Activated T-helper 1 cell treated with anti-CD3 and anti-CD28 coated beads, Interleukin-12 subunit alpha, Interleukin-12 subunit beta, Interleukin-2, Interleukin-4 antibody, amounts not matched to agents 30 ng/mL and 10 ng/mL and 1 ng/mL, durations not matched to agents 14 hours and 24 hours and 36 hours (primary cell): ENCODE data around the gene PADI4. TPM values are rescaled to one million over a fixed set of nuclear protein-coding genes. Genes with fewer than 3 reads are reported as not detected.

Source experiments
- DNase-seq: peaks from one replicate; pipeline ENCODE4 v3.0.0; 2021; ENCODE audit warnings: low spot score
- H3K27ac Mint-ChIP-seq: one replicate; pipeline ENCODE4 v1.8.0; 2021; ENCODE audit warnings: mild to moderate bottlenecking, mixed read lengths
- H3K27me3 Mint-ChIP-seq: one replicate; pipeline ENCODE4 v1.8.0; 2022; ENCODE audit warnings: mild to moderate bottlenecking, moderate library complexity, mixed read lengths; ENCODE audit not compliant: insufficient read depth
- H3K36me3 Mint-ChIP-seq: one replicate; pipeline ENCODE4 v1.8.0; 2021; ENCODE audit warnings: low read depth, mixed read lengths
- H3K4me1 Mint-ChIP-seq: one replicate; pipeline ENCODE4 v1.8.0; 2021; ENCODE audit warnings: low read depth, mixed read lengths
- H3K4me3 Mint-ChIP-seq: one replicate; pipeline ENCODE4 v1.8.0; 2021; ENCODE audit warnings: mild to moderate bottlenecking, moderate library complexity, mixed read lengths
- H3K9me3 Mint-ChIP-seq: one replicate; pipeline ENCODE4 v1.8.0; 2021; ENCODE audit warnings: mixed read lengths
- intact Hi-C: fragments of 100-400 bp; cut with micrococcal nuclease; formaldehyde crosslinking; loops from one replicate; pipeline ENCODE4 v1.15.1; 2024
- total RNA-seq: library from RNA; stranded (reverse); gene quantifications from 2 replicates; pipeline ENCODE4 v1.2.3, GENCODE V29; 2022

The PADI4 gene
- total RNA-seq, 1 donor from 2014 or later = not detected

DNA sequence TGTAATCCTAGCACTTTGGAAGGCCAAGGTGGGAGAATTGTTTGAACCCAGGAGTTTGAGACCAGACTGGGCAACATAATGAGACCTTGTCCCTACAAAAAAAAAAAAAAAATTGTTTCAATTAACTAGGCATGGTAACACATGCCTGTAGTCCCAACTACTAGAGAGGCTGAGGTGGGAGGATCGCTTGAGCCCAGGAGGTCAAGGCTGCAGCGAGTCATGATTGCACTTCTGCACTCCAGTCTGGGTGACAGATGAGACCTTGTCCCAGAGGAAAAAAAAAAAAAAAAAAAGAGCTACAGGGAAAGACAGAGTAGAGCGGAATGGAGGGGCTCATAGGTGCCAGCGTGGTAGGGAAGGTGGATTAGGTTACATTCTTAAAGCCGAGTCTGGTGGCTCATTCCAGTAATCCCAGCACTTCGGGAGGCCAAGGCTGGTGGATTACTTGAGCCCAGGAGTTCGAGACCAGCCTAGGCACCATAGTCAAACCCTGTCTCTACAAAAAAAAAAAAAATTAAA lies 43.0 kb downstream of the PADI4 start:
- intact Hi-C loops = no loop called here
- H3K27ac Mint-ChIP-seq = no peak overlapping the region
- no peaks in the 10 kb centered on the region for H3K9me3 Mint-ChIP-seq
- H3K4me3 Mint-ChIP-seq = no peak overlapping the region
- no peaks in the 10 kb centered on the region for H3K36me3 Mint-ChIP-seq
- H3K4me1 Mint-ChIP-seq = peaks cover 7% of the 10 kb centered on the region
- H3K27me3 Mint-ChIP-seq = peaks cover 3% of the 10 kb centered on the region
- no peak for DNase-seq

DNA sequence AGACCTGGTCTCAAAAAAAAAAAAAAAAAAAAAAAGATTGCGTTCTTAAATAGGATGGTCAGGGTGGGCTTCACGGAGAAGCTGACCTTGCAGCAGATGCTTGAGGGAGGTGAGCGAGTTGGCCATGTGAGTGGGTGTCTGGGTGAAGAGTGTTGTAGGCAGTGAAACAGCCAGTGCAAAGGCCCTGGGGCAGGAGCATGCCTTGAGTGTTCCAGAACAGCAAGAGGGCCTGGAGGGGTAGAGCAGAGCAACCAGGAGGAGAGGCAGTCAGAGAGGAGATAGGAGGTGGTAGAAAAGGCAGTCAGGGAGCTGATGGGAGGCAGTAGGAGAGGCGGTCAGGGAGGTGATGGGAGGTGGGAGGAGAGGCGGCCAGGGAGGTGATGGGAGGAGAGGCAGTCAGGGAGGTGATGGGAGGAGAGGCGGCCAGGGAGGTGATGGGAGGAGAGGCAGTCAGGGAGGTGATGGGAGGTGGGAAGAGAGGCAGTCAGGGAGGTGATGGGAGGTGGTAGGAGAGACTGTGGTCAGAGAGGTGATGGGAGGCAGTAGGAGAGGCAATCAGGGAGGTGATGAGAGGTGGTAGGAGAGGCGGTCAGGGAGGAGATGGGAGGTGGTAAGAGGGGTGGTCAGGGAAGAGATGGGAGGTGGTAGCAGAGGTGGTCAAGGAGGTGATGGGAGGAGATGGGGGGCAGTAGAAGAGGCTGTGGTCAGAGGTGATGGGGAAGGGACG lies 43.8 kb downstream of the PADI4 start:
- Mint-ChIP-seq H3K4me3 (no peak overlapping the region), H3K9me3 (no peaks in the 10 kb centered on the region), H3K27ac (no peak overlapping the region), H3K27me3 (peaks cover 3% of the 10 kb centered on the region), H3K36me3 (no peaks in the 10 kb centered on the region), H3K4me1 (peaks cover 7% of the 10 kb centered on the region)
- no peak for DNase-seq
- intact Hi-C loops = no loop called here

DNA sequence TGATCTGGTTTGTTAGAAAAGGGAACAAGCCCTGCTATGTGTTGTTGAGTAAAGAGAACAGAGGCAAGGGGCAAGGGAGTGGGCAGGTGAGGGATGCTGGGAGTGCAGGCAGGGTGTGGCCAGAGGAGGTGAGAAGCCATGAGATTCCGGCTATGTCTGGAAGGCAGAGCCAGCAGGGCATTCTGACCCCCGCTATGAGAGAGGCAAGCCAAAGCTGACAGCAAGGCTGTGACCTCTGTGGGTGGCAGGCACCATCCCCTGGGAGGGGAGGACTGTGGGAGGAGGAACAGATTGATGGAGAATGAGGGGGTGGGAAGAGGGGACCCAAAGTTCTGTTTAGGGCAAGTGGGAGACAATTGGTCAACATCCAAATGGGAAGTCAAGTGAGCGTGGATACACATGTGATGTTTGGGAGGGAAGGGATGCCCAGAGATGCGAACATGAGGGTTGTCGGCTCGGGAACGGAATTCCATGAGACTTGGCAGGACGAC lies 44.5 kb downstream of the PADI4 start:
- peaks cover 3% of the 10 kb centered on the region for H3K27me3 Mint-ChIP-seq
- no peaks in the 10 kb centered on the region for H3K36me3 Mint-ChIP-seq
- H3K9me3 Mint-ChIP-seq = no peaks in the 10 kb centered on the region
- peaks cover 7% of the 10 kb centered on the region for H3K4me1 Mint-ChIP-seq
- no peak overlapping the region for H3K4me3 Mint-ChIP-seq
- no peak overlapping the region for H3K27ac Mint-ChIP-seq
- intact Hi-C loops = no loop called here
- DNase-seq = no peak

DNA sequence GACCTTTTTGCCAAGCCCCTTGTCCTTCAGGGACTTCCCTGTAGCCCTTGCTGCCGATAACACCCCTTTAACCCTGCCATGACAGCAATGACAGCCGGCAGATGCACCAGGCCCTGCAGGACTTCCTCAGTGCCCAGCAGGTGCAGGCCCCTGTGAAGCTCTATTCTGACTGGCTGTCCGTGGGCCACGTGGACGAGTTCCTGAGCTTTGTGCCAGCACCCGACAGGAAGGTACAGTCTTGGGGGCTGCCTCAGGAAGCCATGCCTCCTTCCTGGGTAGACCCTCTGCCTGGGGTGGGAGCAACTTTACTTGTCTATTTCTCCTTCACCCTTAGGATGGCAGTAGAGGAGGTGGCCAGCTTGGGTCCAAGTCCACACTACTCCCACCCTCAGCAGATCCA lies 47.9 kb downstream of the PADI4 start:
- Mint-ChIP-seq H3K9me3 (no peaks in the 10 kb centered on the region), H3K27ac (no peak overlapping the region), H3K4me3 (no peak overlapping the region), H3K27me3 (peaks cover 3% of the 10 kb centered on the region), H3K36me3 (no peaks in the 10 kb centered on the region), H3K4me1 (no peaks in the 10 kb centered on the region)
- DNase-seq = no peak
- intact Hi-C loops = no loop called here

DNA sequence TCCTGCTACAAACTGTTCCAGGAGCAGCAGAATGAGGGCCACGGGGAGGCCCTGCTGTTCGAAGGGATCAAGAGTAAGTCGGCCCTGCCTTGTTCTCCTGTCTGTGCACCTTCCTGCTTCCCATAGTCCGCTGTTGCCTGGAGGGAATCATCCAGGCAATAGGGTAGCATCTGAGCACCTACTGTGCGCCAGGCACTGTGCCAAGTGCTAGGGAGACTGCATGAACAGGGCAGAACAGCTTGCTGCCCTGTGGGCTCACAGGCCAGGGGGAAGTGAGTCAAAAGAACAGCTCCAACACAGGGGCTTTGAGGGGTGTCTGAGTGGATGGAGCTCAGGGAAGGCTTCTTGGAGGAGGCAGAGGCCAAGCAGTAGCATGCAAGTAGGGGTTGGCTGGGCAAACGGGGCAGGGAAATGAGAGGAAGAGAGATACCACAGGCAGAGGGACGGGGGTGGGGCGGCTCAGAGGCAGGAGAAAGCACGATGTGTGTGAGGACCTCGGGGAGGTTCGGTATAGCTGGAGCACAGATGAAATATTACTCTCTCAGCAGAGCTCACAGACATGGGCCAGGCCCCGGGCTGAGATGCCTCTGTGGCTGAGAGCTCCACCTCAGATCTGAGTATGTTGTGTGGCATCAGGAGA lies 48.5 kb downstream of the PADI4 start:
- Mint-ChIP-seq H3K36me3 (no peaks in the 10 kb centered on the region), H3K4me1 (no peaks in the 10 kb centered on the region), H3K9me3 (no peaks in the 10 kb centered on the region), H3K4me3 (peak overlapping the region; percentile 13), H3K27me3 (peaks cover 3% of the 10 kb centered on the region), H3K27ac (no peak overlapping the region)
- intact Hi-C loops = no loop called here
- no peak for DNase-seq

DNA sequence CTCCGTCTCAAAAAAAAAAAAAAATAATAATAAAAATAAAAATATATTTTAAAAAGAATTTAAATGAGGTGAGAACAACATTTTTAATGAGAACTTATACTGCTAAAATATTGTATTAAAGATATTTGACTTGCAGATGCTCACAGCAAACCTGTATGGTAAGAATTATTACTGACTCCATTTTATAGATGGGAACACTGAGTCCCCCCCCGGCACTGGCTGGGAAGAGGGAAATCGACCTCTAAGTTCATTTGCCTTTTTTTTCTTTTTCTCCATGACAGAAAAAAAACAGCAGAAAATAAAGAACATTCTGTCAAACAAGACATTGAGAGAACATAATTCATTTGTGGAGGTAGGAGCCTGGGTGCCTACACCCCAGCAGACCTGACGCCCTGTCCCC lies 50.6 kb downstream of the PADI4 start:
- DNase-seq = no peak
- H3K27ac Mint-ChIP-seq = no peak overlapping the region
- H3K27me3 Mint-ChIP-seq = peaks cover 3% of the 10 kb centered on the region
- no peak overlapping the region for H3K4me3 Mint-ChIP-seq
- no peaks in the 10 kb centered on the region for H3K4me1 Mint-ChIP-seq
- no peaks in the 10 kb centered on the region for H3K9me3 Mint-ChIP-seq
- intact Hi-C loops = no loop called here
- no peaks in the 10 kb centered on the region for H3K36me3 Mint-ChIP-seq

DNA sequence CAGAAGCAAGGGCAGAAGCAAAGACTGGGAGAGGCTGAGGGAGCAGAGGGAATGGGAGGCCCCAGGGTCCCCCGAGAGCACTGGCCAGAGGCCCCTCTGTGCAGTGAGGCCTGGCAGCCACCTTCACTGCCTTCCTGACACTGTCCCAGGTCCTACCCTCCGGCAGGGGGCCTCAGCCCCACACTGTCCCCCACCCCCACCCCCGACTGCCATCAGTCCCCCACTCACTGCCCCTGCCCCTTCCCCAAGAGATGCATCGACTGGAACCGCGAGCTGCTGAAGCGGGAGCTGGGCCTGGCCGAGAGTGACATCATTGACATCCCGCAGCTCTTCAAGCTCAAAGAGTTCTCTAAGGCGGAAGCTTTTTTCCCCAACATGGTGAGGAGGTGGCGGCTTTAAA lies 51.0 kb downstream of the PADI4 start:
- H3K36me3 Mint-ChIP-seq = no peaks in the 10 kb centered on the region
- H3K9me3 Mint-ChIP-seq = no peaks in the 10 kb centered on the region

DNA sequence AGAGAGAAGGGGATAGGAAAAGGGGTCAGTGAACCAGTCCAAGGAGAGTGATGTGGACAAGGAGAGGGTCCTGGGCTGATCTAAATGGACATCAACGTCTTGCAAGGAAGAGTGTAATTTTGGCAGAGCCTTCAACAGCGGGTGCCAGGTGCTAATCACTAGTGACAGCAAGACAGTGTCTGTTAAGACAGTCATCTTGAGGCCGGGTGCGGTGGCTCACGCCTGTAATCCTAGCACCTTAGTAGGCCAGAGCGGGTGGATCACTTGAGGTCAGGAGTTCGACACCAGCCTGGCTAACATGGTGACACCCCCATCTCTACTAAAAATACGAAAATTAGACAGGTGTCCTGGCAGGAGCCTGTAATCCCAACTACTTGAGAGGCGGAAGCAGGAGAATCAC lies 51.8 kb downstream of the PADI4 start:
- no peak overlapping the region for H3K4me3 Mint-ChIP-seq
- no peak overlapping the region for H3K27ac Mint-ChIP-seq
- no peaks in the 10 kb centered on the region for H3K9me3 Mint-ChIP-seq
- intact Hi-C loops = no loop called here
- DNase-seq = no peak
- no peaks in the 10 kb centered on the region for H3K36me3 Mint-ChIP-seq
- no peaks in the 10 kb centered on the region for H3K27me3 Mint-ChIP-seq
- H3K4me1 Mint-ChIP-seq = no peaks in the 10 kb centered on the region

More for the DNA sequence above, 51.0 kb downstream of the PADI4 start:
- H3K27ac Mint-ChIP-seq = no peak overlapping the region
- peaks cover 3% of the 10 kb centered on the region for H3K27me3 Mint-ChIP-seq
- H3K4me1 Mint-ChIP-seq = no peaks in the 10 kb centered on the region
- no peak for DNase-seq
- intact Hi-C loops = no loop called here
- no peak overlapping the region for H3K4me3 Mint-ChIP-seq

DNA sequence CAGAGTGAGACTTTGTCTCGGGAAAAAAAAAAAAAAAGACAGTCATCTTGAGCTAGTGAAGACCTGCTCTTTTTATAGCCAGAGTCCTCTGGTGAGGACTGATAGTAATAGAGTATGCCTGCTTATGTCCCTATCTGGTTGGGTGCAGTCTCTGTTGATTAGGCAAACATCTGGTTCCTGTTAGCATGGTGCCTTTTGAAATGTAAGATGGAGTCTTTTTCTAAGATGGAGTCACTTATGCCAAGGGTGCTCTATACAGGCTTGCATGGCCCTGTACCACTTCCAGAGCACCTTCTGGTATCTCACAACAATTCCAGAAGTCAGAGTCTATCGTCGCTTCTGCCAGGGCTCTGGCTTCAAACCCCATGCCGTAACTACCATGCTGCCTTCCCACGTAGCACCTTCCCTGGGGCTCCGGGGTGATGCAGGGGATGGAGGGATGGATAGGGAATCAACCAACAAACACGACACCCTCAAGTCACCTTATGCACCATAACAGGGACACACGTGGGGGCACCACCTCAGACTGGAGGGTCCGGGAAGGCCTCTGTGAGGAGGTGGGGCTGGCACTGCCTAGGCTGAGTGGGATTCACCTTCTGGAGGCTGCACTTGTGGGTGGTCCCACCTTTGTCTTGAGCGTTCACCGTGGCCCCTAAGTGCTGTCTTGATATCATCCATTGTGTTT lies 52.4 kb downstream of the PADI4 start:
- no peaks in the 10 kb centered on the region for H3K4me1 Mint-ChIP-seq
- no peak overlapping the region for H3K27ac Mint-ChIP-seq
- H3K4me3 Mint-ChIP-seq = no peak overlapping the region
- H3K36me3 Mint-ChIP-seq = no peaks in the 10 kb centered on the region
- no peaks in the 10 kb centered on the region for H3K27me3 Mint-ChIP-seq
- H3K9me3 Mint-ChIP-seq = no peaks in the 10 kb centered on the region
- DNase-seq = no peak
- intact Hi-C loops = no loop called here

DNA sequence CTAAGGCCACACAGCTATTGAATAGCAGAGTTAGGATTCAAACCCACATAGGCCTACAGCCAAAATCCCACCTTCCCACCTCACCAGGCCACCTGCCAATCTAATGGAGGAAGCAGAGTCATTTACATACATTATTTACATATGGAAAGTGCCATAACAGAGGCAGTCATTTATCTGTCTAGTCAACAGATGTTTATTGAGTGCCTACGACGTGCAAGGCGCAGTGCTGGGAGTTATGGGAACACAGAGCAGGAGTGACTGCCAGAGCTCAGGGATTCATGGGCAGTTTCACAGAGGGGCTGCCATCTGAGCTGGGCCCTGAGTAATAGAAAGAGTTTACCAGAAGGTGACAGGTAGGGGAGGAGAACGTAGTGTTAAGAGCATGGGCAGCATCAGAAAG lies 53.7 kb downstream of the PADI4 start:
- H3K36me3 Mint-ChIP-seq = no peaks in the 10 kb centered on the region
- intact Hi-C loops = no loop called here
- H3K27ac Mint-ChIP-seq = no peak overlapping the region
- no peak overlapping the region for H3K4me3 Mint-ChIP-seq
- DNase-seq = no peak
- no peaks in the 10 kb centered on the region for H3K4me1 Mint-ChIP-seq
- H3K27me3 Mint-ChIP-seq = no peaks in the 10 kb centered on the region
- H3K9me3 Mint-ChIP-seq = no peaks in the 10 kb centered on the region

DNA sequence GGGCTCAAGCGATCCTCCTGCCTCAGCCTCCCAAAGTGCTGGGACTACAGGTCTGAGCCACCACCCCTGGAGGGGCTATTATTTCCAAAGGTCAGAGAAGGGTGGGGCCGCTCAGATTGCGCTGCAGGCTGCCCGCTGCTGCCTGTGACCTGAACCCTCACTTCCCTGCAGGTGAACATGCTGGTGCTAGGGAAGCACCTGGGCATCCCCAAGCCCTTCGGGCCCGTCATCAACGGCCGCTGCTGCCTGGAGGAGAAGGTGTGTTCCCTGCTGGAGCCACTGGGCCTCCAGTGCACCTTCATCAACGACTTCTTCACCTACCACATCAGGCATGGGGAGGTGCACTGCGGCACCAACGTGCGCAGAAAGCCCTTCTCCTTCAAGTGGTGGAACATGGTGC lies 55.4 kb downstream of the PADI4 start:
- DNase-seq = no peak
- no peaks in the 10 kb centered on the region for H3K27me3 Mint-ChIP-seq
- intact Hi-C loops = no loop called here
- no peak overlapping the region for H3K4me3 Mint-ChIP-seq
- no peaks in the 10 kb centered on the region for H3K9me3 Mint-ChIP-seq
- no peaks in the 10 kb centered on the region for H3K36me3 Mint-ChIP-seq
- no peak overlapping the region for H3K27ac Mint-ChIP-seq
- no peaks in the 10 kb centered on the region for H3K4me1 Mint-ChIP-seq

DNA sequence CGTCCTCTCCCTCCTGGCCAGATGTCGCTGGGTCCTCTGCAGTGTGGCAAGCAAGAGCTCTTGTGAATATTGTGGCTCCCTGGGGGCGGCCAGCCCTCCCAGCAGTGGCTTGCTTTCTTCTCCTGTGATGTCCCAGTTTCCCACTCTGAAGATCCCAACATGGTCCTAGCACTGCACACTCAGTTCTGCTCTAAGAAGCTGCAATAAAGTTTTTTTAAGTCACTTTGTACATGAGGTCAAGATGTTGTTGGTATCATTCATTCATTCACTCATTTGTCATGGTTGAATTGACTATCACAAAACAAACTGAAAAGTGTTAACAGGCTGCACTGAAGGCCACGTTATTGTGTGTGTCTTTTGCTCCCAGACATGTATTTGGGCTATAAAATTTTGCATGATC lies 55.8 kb downstream of the PADI4 start:
- H3K36me3 Mint-ChIP-seq = no peaks in the 10 kb centered on the region
- H3K4me3 Mint-ChIP-seq = no peak overlapping the region
- no peak for DNase-seq
- intact Hi-C loops = no loop called here
- H3K9me3 Mint-ChIP-seq = no peaks in the 10 kb centered on the region
- H3K27ac Mint-ChIP-seq = no peak overlapping the region
- H3K4me1 Mint-ChIP-seq = no peaks in the 10 kb centered on the region
- no peaks in the 10 kb centered on the region for H3K27me3 Mint-ChIP-seq

DNA sequence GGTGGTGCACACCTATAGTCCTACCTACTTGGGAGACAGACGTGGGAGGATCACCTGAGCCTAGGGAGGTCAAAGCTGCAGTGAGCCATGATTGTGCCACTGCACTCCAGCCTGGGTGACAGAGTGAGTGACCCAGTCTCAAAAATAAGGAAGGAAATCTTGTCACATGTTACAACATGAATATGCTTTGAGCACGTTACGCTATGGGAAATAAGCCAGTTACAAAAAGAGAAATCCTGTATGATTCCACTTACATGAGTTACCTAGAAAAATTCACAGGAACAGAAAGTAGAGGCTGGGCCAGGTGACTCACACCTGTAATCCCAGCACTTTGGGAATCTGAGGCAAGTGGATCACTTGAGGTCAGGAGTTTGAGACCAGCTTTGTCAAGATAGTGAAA lies 57.3 kb downstream of the PADI4 start:
- Mint-ChIP-seq H3K27ac (no peak overlapping the region), H3K36me3 (no peaks in the 10 kb centered on the region), H3K4me1 (no peaks in the 10 kb centered on the region), H3K27me3 (no peaks in the 10 kb centered on the region), H3K4me3 (no peak overlapping the region), H3K9me3 (no peaks in the 10 kb centered on the region)
- DNase-seq = no peak
- intact Hi-C loops = no loop called here
